Jurkat, Clone E6-1 (cell line): Measurements from ENCODE around the gene HIGD1A.

Experiments
- DNase-seq: peaks from one replicate; pipeline ENCODE4 v3.0.0-alpha.2; 2011; ENCODE audit warnings: low read depth, low spot score
- H3K4me3 ChIP-seq: 2 replicates; pipeline ENCODE4 v1.5.1; 2011; ENCODE audit warnings: mild to moderate bottlenecking, low read length, control low read depth, moderate library complexity

The HIGD1A gene

GRCh38 chr3:42745776-42746454 lies 58.4 kb downstream of the HIGD1A start:
- H3K4me3 ChIP-seq = no peak overlapping the region
- no peak for DNase-seq

- no peak for DNase-seq
- no peak overlapping the region for H3K4me3 ChIP-seq
Observed at GRCh38 chr3:42745291-42745745, 59.0 kb downstream of the HIGD1A start.

- H3K4me3 ChIP-seq = no peak overlapping the region
- no peak for DNase-seq
Observed at GRCh38 chr3:42743204-42743995, 60.9 kb downstream of the HIGD1A start.

- DNase-seq = no peak
- no peak overlapping the region for H3K4me3 ChIP-seq
Observed at GRCh38 chr3:42742688-42743087, 61.6 kb downstream of the HIGD1A start.

GRCh38 chr3:42742259-42742658 lies 62.0 kb downstream of the HIGD1A start:
- no peak for DNase-seq
- no peak overlapping the region for H3K4me3 ChIP-seq

GRCh38 chr3:42741796-42742195 lies 62.5 kb downstream of the HIGD1A start:
- H3K4me3 ChIP-seq = no peak overlapping the region
- DNase-seq = no peak

GRCh38 chr3:42739401-42740158 lies 64.7 kb downstream of the HIGD1A start:
- DNase-seq = no peak

GRCh38 chr3:42736531-42736930 lies 67.8 kb downstream of the HIGD1A start:
- no peak overlapping the region for H3K4me3 ChIP-seq
- no peak for DNase-seq

More at GRCh38 chr3:42739401-42740158, 64.7 kb downstream of the HIGD1A start:
- H3K4me3 ChIP-seq = no peak overlapping the region

GRCh38 chr3:42736081-42736480 lies 68.2 kb downstream of the HIGD1A start:
- no peak for DNase-seq
- no peak overlapping the region for H3K4me3 ChIP-seq

- H3K4me3 ChIP-seq = no peak overlapping the region
- no peak for DNase-seq
Observed at GRCh38 chr3:42735615-42736014, 68.7 kb downstream of the HIGD1A start.

GRCh38 chr3:42735019-42735418 lies 69.3 kb downstream of the HIGD1A start:
- H3K4me3 ChIP-seq = no peak overlapping the region
- no peak for DNase-seq

GRCh38 chr3:42734263-42734860 lies 69.9 kb downstream of the HIGD1A start:
- no peak overlapping the region for H3K4me3 ChIP-seq
- no peak for DNase-seq

- no peak for DNase-seq
- no peak overlapping the region for H3K4me3 ChIP-seq
Observed at GRCh38 chr3:42733501-42734262, 70.6 kb downstream of the HIGD1A start.
